ENCODE data around the gene THAP8.

DNA sequence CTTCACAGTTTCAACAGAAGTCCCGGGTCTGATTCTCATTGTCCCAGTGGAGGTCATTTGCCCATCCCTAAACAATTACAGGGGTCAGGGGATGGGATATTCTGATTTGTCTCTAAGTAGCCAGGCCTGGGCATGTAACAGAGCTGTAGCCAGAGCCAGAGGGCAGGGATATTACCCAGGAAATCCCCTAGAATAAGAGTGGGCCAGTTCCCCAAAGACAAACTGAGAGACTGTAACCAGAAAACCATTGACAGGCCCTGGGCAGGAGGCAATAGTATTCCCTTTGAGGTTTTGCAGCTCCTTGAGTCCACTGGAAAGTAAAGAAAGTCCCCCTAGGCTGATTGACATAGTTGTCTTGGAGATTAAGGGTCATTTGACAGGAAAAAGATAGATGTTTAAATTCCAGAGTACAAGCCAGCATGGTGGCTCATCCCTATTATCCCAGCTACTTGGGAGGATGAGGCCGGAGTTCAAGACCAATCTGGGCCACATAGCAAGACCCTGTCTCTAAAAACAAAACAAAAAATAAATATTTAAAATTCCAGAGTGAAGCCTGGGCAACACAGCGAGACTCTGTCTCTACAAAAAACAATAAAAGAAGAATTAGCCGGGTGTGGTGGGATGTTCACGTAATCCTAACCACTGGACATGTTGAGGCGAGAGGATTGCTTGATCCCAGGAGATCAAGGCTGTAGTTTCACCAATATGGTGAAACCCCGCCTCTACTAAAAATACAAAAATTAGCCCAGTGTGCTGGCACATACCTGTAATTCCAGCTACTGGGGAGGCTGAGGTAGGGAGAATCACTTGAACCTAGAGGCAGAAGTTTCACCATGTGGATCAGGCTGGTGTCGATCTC lies 60.9 kb downstream of the THAP8 start:
- TF ChIP-seq, protein P1, sequence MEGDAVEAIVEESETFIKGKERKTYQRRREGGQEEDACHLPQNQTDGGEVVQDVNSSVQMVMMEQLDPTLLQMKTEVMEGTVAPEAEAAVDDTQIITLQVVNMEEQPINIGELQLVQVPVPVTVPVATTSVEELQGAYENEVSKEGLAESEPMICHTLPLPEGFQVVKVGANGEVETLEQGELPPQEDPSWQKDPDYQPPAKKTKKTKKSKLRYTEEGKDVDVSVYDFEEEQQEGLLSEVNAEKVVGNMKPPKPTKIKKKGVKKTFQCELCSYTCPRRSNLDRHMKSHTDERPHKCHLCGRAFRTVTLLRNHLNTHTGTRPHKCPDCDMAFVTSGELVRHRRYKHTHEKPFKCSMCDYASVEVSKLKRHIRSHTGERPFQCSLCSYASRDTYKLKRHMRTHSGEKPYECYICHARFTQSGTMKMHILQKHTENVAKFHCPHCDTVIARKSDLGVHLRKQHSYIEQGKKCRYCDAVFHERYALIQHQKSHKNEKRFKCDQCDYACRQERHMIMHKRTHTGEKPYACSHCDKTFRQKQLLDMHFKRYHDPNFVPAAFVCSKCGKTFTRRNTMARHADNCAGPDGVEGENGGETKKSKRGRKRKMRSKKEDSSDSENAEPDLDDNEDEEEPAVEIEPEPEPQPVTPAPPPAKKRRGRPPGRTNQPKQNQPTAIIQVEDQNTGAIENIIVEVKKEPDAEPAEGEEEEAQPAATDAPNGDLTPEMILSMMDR (IDR thresholded peaks at IDR 0.05; ENCODE audit: borderline replicate concordance, extremely low read depth, low read length, poor library complexity, severe bottlenecking) = no peak
- no peak for TF ChIP-seq EZH2 (IDR thresholded peaks at IDR 0.05; ENCODE audit: borderline replicate concordance, low read depth, low read length, severe bottlenecking)

Data from DND-41 (cell line).